HG03558 (cell line): ENCODE data around the gene FAM83F.

Experiments used
- ATAC-seq: cut with Tn5 transposase; IDR thresholded peaks from one replicate; pipeline ENCODE4 v1.9.1; 2021; ENCODE audit warnings: moderate number of reproducible peaks; ENCODE audit not compliant: unreplicated experiment; ENCODE audit errors: extremely low read depth

FAM83F gene

GRCh38 chr22:39962071-39962470 is 32.7 kb upstream of the FAM83F start:
- ATAC-seq = no peak

GRCh38 chr22:39965748-39966147 is 29.0 kb upstream of the FAM83F start:
- ATAC-seq = no peak

GRCh38 chr22:39966470-39966869 is 28.3 kb upstream of the FAM83F start:
- no peak for ATAC-seq

- ATAC-seq = no peak
Measured at GRCh38 chr22:39967103-39967829, 27.5 kb upstream of the FAM83F start.

- ATAC-seq = no peak
Measured at GRCh38 chr22:39967996-39968972, 26.5 kb upstream of the FAM83F start.

GRCh38 chr22:39970742-39971141 is 24.0 kb upstream of the FAM83F start:
- no peak for ATAC-seq

GRCh38 chr22:39972641-39973040 is 22.1 kb upstream of the FAM83F start:
- ATAC-seq = no peak

GRCh38 chr22:39973656-39974055 is 21.1 kb upstream of the FAM83F start:
- no peak for ATAC-seq

- no peak for ATAC-seq
Measured at GRCh38 chr22:39974065-39974464, 20.7 kb upstream of the FAM83F start.

GRCh38 chr22:39979048-39979447 is 15.7 kb upstream of the FAM83F start:
- no peak for ATAC-seq

GRCh38 chr22:39979458-39979857 is 15.3 kb upstream of the FAM83F start:
- no peak for ATAC-seq

- ATAC-seq = no peak
Measured at GRCh38 chr22:39980596-39980995, 14.2 kb upstream of the FAM83F start.

GRCh38 chr22:39983346-39983745 is 11.4 kb upstream of the FAM83F start:
- no peak for ATAC-seq

GRCh38 chr22:39984006-39984405 is 10.7 kb upstream of the FAM83F start:
- ATAC-seq = no peak

- no peak for ATAC-seq
Measured at GRCh38 chr22:39984746-39985145, 10.0 kb upstream of the FAM83F start.

GRCh38 chr22:39985383-39986035 is 9.2 kb upstream of the FAM83F start:
- no peak for ATAC-seq

GRCh38 chr22:39988386-39989114 is 6.2 kb upstream of the FAM83F start:
- no peak for ATAC-seq

GRCh38 chr22:39989633-39990032 is 5.1 kb upstream of the FAM83F start:
- no peak for ATAC-seq

GRCh38 chr22:39990686-39991085 is 4.1 kb upstream of the FAM83F start:
- ATAC-seq = no peak

GRCh38 chr22:39991159-39991860 is 3.4 kb upstream of the FAM83F start:
- no peak for ATAC-seq
